NB4 (cell line): ENCODE results near the gene TPD52L1.
A peak's percentile ranks its signal among the peaks of the same experiment; 100 is the strongest.

ENCODE experiments used
- DNase-seq: peaks from one replicate; pipeline ENCODE4 v3.0.0; 2010; ENCODE audit warnings: low read depth
- H3K4me3 ChIP-seq: one replicate; pipeline ENCODE4 v1.5.1; 2011; ENCODE audit warnings: mild to moderate bottlenecking, low read depth, low read length, moderate library complexity
- MYC ChIP-seq: IDR thresholded peaks from 2 replicates; pipeline ENCODE4 v1.6.1; 2011; ENCODE audit warnings: low read depth, low read length
- POLR2A ChIP-seq: IDR thresholded peaks from 2 replicates; pipeline ENCODE4 v1.6.1; 2011; ENCODE audit warnings: mild to moderate bottlenecking; ENCODE audit not compliant: insufficient read length; ENCODE audit errors: extremely low read depth
- TF ChIP-seq, protein P1 (sequence below): IDR thresholded peaks from 2 replicates; pipeline ENCODE4 v1.6.1; 2011; ENCODE audit warnings: low read depth, low read length
- TF ChIP-seq, protein P2 (sequence below): IDR thresholded peaks from one replicate; pipeline ENCODE4 v1.5.1; 2012; ENCODE audit warnings: low read depth, low read length

TPD52L1 gene

DNA sequence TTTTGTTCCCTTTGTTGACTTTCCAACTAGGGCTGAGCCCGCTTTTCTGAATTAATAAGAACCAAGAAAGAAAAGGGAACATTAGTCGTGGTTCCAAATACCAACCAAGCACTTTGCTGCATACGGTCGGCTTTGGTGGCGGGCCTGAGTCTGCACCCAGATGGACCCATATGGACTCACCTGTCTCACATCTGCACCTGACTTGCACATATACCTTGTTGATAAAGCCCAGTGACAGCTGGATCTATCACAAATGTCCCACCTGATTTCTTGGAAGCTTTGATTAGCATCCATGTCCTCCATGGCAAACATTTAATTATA, 39.0 kb downstream of the TPD52L1 start:
- no peak overlapping the region for H3K4me3 ChIP-seq
- TF ChIP-seq POLR2A (no peak), MYC (no peak)
- TF ChIP-seq, protein P1, sequence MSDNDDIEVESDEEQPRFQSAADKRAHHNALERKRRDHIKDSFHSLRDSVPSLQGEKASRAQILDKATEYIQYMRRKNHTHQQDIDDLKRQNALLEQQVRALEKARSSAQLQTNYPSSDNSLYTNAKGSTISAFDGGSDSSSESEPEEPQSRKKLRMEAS, result no peak
- TF ChIP-seq, protein P2, sequence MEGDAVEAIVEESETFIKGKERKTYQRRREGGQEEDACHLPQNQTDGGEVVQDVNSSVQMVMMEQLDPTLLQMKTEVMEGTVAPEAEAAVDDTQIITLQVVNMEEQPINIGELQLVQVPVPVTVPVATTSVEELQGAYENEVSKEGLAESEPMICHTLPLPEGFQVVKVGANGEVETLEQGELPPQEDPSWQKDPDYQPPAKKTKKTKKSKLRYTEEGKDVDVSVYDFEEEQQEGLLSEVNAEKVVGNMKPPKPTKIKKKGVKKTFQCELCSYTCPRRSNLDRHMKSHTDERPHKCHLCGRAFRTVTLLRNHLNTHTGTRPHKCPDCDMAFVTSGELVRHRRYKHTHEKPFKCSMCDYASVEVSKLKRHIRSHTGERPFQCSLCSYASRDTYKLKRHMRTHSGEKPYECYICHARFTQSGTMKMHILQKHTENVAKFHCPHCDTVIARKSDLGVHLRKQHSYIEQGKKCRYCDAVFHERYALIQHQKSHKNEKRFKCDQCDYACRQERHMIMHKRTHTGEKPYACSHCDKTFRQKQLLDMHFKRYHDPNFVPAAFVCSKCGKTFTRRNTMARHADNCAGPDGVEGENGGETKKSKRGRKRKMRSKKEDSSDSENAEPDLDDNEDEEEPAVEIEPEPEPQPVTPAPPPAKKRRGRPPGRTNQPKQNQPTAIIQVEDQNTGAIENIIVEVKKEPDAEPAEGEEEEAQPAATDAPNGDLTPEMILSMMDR, result no peak
- DNase-seq, result no peak

DNA sequence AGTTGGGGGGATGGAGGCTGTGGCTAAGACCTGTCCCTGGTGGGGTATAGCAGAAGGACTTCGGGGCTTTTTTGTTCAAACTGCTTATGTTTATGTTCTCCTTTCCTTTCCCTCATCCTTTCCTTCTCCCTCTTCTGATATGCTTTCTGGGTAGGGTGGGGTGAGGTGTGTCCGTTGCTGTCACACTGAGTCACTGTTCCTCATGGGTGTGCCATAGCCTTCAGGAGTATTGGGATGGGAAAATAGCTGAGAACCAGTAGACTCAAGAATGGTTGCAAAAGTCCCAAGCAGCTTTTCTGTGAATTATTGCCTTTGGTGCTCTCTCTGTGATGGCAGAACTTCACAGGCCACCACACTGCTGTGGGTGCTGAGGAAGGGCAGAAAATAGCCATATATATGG, 39.6 kb downstream of the TPD52L1 start:
- TF ChIP-seq, protein P1, result no peak
- TF ChIP-seq POLR2A (no peak), MYC (no peak)
- TF ChIP-seq, protein P2, result no peak
- H3K4me3 ChIP-seq, result no peak overlapping the region
- DNase-seq, result no peak

DNA sequence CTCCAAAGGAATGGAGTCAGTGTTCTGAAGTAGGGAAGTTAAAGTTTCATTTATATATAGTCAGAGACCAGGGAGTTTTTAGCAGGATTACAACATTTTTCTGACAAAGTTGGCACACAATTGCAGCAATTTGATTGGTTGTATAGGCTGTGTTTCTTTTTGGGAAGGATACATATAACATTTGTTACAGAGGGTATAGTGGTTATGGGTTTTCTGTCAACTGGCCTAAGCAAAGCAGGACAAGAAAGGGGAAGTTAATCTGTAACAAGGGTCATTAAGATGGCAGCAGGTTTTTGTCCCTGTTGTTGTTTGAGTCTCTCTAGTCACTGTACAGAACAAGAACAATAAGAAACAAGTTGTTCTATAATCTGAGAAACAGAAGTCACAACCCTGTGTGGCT, 41.4 kb downstream of the TPD52L1 start:
- TF ChIP-seq, protein P1, result no peak
- no peak for TF ChIP-seq MYC
- DNase-seq, result peak; percentile 22
- no peak overlapping the region for H3K4me3 ChIP-seq

DNA sequence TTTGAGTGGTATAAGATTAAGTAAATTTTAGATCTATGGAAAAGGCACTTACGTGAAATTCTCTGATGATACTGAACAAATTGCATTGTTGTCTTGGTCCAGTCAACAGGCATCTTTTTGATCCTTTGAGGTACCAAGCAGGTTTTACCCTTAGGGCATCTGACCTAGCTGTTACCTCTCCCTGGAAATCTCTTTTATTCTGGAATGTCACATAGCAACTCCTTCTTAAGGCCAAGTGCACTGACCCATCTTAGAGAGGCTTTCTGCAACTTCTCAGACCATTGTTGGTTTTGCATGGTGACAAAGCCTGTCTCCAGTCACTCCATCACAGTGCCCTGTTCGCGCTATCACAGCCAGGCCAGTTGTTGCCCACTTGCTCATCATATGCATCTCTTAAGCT, 42.0 kb downstream of the TPD52L1 start:
- no peak for DNase-seq
- TF ChIP-seq POLR2A (no peak), MYC (no peak)
- TF ChIP-seq, protein P1, result no peak
- TF ChIP-seq, protein P2, result no peak
- no peak overlapping the region for H3K4me3 ChIP-seq

DNA sequence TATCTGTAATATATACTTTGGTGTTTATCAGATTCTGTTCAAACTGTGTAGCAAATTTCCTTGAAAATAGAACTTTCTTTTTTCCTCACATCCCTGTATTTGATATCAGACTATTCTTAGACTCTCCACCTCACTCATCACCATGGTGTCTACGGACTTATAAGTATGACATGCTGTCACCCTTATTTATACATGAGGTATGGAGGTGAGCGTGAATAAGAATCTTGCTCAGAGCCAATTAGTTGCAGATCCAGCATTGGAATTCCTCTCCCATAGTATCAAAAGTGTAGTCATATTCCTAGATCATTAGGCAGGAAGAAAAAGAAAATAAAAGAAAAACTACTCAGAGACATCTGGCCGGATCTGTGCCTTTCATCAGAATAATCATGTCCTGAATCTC, 43.0 kb downstream of the TPD52L1 start:
- TF ChIP-seq MYC, result no peak
- TF ChIP-seq, protein P2, result no peak
- TF ChIP-seq POLR2A, result no peak
- TF ChIP-seq, protein P1, result no peak
- DNase-seq, result no peak
- no peak overlapping the region for H3K4me3 ChIP-seq

DNA sequence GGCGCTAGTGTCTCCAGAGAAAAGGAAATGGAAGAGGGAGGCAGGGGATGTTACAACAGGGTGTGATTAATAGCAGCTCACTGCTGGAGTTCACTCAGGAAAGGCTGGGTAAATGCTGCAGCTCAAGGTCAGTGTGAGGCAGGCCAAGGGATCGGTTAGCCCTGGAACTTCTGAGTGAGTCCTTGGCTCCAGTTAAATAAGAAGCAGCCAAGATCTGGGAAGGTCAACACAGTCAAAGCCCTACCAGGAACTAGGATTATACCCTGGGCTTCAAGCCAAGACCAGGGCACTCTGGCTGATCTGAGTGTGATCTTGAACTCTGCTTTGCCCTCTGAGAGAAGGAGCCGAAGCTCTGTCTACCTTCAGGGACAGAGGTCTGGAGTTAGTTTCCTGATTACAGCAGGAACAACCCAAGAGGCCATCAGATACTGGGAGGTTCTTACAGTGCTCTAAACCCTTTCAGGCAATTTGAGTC, 44.3 kb downstream of the TPD52L1 start:
- no peak overlapping the region for H3K4me3 ChIP-seq
- TF ChIP-seq POLR2A (no peak), MYC (no peak)
- TF ChIP-seq, protein P1, result no peak
- TF ChIP-seq, protein P2, result no peak
- DNase-seq, result no peak
